HK-2 (cell line): ENCODE data around the gene HHIP.

ENCODE experiments used
- DNase-seq: peaks from one replicate; pipeline ENCODE4 v3.0.0-alpha.2; 2018; ENCODE audit not compliant: unreplicated experiment

The HHIP gene

GRCh38 chr4:144645631-144646522, at the start of gene HHIP:
HHIP (plus strand) TSS chr4:144646156; CDS start chr4:144646676, 520 bp downstream.
- no peak for DNase-seq

GRCh38 chr4:144597171-144597570, 48.8 kb upstream of the HHIP start:
- DNase-seq = no peak

- no peak for DNase-seq
Observed at GRCh38 chr4:144599621-144600020, 46.3 kb upstream of the HHIP start.

GRCh38 chr4:144611850-144612249, 34.1 kb upstream of the HHIP start:
- DNase-seq = peak; percentile 5

- DNase-seq = no peak
Observed at GRCh38 chr4:144614850-144615585, 30.9 kb upstream of the HHIP start.

- DNase-seq = no peak
Observed at GRCh38 chr4:144621681-144622080, 24.3 kb upstream of the HHIP start.

GRCh38 chr4:144627663-144628076, 18.3 kb upstream of the HHIP start:
- no peak for DNase-seq

- no peak for DNase-seq
Observed at GRCh38 chr4:144633215-144633614, 12.7 kb upstream of the HHIP start.

GRCh38 chr4:144634978-144635747, 10.8 kb upstream of the HHIP start:
- no peak for DNase-seq

GRCh38 chr4:144644368-144645101, 1.4 kb upstream of the HHIP start:
- DNase-seq = no peak

- DNase-seq = no peak
Observed at GRCh38 chr4:144645102-144645630, 790 bp upstream of the HHIP start.

- no peak for DNase-seq
Observed at GRCh38 chr4:144646523-144647094, 653 bp downstream of the HHIP start.

- no peak for DNase-seq
Observed at GRCh38 chr4:144647095-144647561, 1.2 kb downstream of the HHIP start.

GRCh38 chr4:144647590-144647989, 1.6 kb downstream of the HHIP start:
- DNase-seq = no peak

GRCh38 chr4:144648042-144648441, 2.1 kb downstream of the HHIP start:
- DNase-seq = no peak

- DNase-seq = no peak
Observed at GRCh38 chr4:144649646-144650045, 3.7 kb downstream of the HHIP start.

- DNase-seq = no peak
Observed at GRCh38 chr4:144650311-144651005, 4.5 kb downstream of the HHIP start.

GRCh38 chr4:144653781-144654545, 8.0 kb downstream of the HHIP start:
- no peak for DNase-seq

GRCh38 chr4:144655491-144655890, 9.5 kb downstream of the HHIP start:
- DNase-seq = no peak
